GM20000 (cell line): Measurements from ENCODE around the gene TLNRD1.
A peak's percentile ranks its signal among the peaks of the same experiment; 100 is the strongest.

Source experiments
- DNase-seq: peaks from one replicate; pipeline ENCODE4 v3.0.0; 2012; ENCODE audit warnings: low spot score
- TF ChIP-seq, protein P1 (sequence below): IDR thresholded peaks from 2 replicates; pipeline ENCODE4 v1.5.1; 2012; ENCODE audit warnings: mild to moderate bottlenecking, control low read depth; ENCODE audit errors: extremely low read depth, missing control alignments

Gene TLNRD1

DNA sequence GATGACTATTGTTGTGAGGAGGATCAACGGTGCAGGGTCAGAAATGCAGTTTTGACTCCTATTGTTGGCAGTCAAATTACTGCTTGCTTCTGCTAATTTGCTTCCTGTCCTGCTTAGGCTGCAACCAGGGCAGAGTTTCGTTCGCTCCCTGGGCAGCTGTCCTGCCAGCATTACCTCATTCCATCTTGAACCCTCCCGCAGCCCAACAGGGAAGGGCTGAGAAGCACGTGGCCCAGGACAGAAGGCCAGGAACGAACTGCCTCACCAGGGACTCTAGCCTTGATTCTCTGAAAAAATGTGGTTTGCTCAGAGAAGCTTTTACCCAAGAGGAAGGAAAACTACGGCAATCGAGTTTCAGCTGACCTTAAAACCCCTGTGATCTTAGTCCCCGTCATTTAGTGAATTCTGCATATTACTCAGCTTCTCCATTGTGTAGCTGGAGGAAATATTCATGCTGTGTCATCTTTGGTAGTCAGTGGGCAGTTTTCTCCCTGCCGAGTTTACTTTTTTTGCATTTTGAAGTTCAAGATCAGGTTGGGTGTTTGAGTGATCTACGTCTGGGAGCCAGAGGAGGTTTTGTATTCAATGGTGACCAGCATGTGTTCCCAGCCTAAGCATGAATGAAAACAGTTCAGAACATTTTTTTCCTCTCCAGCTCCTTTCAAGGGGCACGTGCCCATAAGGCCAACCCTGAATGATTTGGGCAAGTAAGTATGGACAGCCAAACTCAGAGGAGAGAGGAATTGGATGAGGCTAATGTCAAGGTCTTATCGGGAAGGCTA lies 23.0 kb downstream of the TLNRD1 start:
- peak; percentile 81 for DNase-seq

DNA sequence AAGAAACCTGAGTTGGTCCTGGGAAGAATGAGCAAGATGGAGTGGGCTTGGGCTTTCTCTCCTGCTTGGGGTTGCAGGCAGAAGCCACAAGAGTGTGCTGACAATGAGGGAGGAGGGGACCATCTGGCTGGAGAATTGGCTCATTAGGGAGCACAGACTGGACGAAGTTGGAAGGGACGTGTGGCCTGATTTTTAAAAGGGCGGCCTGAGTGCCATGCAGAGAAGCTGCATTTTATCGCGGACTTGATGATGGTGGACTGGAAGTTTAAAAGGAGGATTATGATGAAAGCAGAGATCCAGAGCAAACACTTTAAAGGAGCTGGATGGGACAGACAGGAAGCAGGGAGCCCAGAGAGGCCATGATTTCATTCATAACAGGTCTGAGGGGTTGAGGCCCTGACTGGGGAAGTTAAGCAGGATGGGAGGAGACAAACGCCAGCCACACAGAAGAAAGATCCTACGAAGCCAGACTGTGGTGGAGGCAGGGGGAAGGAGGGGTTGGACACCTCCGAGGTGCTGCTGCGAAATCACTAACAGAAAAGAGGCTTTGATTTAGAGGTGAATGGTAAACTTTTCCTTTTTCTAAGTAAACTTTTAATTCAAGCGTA lies 23.6 kb downstream of the TLNRD1 start:
- no peak for DNase-seq

More for the DNA sequence above, 23.0 kb downstream of the TLNRD1 start:
- TF ChIP-seq, protein P1, sequence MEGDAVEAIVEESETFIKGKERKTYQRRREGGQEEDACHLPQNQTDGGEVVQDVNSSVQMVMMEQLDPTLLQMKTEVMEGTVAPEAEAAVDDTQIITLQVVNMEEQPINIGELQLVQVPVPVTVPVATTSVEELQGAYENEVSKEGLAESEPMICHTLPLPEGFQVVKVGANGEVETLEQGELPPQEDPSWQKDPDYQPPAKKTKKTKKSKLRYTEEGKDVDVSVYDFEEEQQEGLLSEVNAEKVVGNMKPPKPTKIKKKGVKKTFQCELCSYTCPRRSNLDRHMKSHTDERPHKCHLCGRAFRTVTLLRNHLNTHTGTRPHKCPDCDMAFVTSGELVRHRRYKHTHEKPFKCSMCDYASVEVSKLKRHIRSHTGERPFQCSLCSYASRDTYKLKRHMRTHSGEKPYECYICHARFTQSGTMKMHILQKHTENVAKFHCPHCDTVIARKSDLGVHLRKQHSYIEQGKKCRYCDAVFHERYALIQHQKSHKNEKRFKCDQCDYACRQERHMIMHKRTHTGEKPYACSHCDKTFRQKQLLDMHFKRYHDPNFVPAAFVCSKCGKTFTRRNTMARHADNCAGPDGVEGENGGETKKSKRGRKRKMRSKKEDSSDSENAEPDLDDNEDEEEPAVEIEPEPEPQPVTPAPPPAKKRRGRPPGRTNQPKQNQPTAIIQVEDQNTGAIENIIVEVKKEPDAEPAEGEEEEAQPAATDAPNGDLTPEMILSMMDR: no peak

DNA sequence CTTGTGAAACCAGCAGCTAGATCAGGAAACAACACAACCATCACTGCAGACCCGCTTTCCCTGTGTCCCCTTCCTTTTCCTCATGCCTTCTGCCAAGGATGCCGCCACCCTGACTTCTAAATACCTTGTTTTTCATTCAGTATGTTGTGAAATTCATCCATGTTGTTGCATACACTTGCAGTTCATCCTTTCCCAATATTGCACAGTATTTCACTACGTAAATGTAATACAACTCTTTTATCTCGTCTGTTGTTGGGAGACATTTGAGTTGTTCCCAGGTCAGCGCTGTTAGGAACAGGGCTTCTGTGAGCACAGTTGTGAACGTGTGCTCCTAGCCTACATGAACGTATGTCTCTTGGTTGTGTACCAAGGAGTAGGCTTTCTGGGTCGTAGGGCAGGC lies 24.2 kb downstream of the TLNRD1 start:
- TF ChIP-seq, protein P1: no peak
- DNase-seq: no peak

More for the DNA sequence above, 23.6 kb downstream of the TLNRD1 start:
- TF ChIP-seq, protein P1: no peak

DNA sequence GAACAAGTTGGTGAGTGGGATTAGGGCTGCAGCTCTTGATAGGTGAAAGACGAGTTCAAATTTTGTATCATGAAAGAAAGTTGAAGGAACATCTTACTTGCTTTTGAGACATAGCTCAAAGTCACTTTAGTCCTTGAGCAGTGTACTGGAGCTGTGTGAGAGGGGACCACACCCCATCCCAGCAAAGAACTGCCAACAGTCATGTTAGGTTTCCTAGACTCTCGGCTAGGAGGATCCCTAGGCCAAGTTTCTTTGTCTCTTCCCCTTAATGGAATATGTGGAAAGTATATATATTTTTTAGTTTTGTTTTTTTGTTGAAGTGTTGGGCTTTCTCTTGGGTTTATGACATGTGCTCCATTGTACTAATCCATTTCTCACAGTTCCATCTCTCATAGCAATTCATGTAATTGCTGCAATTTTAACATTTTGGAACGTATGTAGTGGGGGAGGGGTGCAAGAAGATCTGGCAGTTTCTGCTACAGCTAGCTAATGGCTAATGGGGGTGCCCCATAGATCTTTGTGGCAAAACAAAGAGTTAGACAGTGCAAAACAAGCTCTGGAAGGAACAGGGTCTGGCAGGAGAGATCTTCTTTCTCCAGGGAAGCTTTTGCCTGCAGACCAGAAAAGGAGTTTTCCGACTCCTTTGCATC lies 25.1 kb downstream of the TLNRD1 start:
- TF ChIP-seq, protein P1: no peak
- no peak for DNase-seq

DNA sequence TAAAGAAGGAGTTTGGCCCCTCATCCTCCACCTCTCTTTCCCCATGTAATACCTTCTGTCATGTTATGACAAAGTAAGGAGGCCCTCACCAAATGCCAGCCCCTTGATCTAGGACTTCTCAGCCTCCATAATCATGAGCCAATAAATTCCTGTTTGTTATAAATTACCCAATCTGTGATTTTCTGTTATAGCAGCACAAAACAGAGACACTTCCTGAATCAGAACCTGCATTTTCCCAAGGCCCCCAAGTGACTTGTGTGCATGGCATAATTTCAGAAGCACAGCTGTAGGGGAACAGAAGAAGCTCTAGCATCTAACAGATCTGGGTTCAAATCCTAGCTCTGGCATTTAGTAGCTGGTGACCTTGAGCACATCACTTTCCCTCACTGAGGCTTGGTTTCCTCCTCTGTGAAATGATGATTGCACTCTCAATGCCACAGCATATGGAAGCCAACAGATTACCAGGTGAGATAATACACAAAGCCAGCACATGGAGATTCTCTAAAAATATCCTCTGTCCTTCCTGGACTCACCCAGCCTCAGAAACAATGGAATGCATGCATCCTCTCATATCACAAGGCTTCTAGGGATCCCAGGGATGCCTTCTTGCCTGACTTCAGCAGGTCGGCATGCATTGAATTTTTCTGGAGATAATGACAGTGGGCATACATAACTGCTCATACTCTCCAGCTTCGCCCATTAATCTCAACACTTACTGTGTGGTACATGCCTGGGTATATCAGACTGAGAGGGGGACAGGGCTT lies 26.3 kb downstream of the TLNRD1 start:
- TF ChIP-seq, protein P1: no peak
- DNase-seq: no peak

DNA sequence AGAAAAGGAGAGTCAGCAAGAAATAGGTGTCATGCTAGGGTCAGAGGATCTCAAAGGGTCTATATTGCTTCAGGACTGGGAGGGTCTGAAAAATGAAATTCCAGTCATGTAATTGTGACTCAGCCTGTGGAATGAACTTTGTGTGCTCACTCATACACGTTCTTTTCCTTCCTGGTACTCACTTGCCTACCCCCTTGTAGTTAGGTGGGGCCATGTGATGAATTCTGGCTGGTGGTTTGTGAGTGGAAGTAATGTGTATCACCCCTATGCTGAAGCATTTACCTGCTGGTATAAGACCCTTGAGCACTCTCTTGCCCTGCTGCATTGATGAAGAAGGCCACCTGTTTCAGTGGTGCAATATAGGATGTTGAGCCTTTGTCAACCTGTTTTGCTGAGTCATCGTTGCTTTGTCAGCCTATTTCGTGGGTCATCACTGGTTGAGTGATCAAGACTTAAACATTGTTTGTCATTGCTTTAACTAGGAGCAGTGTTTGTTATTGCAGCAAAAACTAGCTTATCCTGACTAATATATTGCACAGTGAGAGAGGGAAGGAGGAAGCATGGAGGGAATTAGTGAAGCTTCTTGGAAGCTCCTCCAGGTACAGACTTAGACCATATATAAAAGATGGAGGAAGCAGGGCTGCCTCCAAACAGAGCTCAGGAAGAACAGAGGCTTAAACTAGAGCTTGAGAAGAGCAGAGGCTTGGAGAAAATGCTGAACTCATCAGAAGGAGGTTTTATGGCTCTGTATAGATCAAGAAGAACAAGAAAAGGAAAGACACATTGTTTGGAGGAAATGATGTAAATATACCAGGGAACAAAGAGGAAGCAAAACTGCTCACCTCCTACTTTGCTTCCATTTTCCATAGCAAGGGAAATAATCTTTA lies 28.9 kb downstream of the TLNRD1 start:
- TF ChIP-seq, protein P1: no peak
- no peak for DNase-seq
